SKM-1 treated with dmso at 0.1 percent for 144 hours (cell line): ENCODE measurements around the gene DTNB.
"Not testable (repeated sequence)": the region's sequence is repeated elsewhere in the genome, so short reads cannot be mapped to it uniquely, and the experiment has no call there.

Experiments
- DNase-seq: peaks from one replicate; lab custom pipeline; 2025; ENCODE audit not compliant: unreplicated experiment; lab: John Stamatoyannopoulos, UW

The DTNB gene

DNA sequence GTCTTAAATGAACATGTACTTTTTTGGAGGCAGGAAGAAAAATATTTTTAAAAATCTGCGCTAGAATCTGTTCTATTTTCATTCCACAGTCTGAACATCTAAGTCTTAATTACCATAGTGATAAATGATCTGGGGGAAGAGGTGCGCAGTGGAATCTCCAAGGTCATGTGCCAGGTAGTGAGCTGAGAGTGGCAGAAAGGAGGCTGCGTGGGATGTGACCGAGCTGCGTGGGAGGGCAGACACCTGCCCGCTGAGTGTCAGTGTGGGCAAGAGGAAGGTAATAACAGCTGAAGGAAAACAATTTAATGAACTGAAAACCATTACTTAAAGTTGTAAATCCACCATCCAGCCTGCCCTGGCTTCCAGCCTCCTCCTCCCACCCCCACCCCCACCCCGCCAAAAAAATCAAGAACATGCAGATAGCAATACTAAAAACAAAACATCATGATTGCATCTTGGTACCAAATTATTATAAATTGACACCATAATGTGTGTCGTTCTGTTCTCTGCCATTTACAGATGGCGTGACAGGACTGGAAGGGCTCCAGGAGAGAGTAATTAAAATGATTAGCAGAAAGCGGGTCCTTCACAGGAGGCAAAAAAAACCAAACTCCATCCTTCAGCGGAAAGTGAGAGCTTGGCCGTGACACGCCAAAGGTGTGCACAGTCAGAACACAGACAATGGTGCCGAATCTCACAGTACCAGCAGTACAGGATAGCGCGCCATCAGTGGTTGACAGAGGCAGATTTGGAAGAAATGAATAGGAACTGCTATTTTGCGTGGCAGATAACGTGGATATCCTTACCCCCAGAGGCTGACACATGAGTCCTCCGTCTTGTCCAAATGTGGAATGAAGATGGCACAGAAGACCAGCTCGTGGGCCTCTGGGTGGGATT lies 11.4 kb upstream of the DTNB start:
- no peak for DNase-seq

DNA sequence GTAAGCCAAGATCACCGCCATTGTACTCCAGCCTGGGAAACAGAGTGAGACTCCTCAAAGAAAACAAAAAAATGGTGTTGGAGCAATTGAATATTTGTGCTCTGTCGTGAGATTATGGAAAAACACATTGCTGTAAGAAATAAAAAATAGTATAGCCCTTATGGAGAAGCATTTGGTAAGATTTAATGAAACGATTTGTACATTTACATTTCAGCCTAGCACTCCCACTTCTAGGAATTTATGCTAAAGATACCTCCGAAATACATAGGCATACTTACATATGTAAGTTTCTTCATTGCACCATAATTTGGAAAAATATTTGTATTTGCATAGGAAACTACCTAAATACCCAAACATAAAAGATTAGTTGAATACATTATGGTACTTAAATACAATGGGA lies 8.7 kb upstream of the DTNB start:
- no peak for DNase-seq

DNA sequence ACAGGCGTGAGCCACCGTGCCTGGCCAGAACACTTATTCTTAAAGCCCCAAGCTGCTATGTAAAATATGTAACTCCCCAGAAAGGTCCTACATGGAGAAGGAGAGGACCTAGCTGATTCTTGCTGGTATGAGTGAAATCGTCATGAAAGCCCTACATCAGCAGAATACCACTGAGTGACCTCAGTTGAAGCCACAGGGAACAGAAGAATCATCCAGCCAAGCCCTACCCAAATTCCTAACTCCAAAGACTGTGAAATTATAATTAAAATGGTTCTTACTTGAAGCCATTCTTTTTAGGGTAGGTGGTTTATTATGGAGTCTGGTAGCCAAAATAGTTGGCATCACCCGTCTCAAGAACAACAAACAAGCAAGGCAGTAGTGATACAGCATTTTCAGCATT lies 4.5 kb upstream of the DTNB start:
- DNase-seq, result no peak

DNA sequence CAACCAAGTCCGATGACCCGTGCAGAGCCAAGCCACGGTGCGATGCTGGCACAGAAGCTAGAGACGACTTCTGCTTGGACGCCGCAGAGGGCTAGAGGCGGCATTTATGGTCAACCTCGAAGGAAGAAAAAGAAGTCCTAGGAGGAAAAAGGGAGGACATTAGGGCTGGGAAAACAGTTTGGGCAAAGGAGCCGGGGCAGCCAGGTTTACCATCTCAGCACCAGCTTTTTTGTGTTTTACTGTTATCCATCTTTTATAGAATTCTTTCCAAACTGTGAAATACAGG lies 643 bp upstream of the DTNB start:
- no peak for DNase-seq

DNA sequence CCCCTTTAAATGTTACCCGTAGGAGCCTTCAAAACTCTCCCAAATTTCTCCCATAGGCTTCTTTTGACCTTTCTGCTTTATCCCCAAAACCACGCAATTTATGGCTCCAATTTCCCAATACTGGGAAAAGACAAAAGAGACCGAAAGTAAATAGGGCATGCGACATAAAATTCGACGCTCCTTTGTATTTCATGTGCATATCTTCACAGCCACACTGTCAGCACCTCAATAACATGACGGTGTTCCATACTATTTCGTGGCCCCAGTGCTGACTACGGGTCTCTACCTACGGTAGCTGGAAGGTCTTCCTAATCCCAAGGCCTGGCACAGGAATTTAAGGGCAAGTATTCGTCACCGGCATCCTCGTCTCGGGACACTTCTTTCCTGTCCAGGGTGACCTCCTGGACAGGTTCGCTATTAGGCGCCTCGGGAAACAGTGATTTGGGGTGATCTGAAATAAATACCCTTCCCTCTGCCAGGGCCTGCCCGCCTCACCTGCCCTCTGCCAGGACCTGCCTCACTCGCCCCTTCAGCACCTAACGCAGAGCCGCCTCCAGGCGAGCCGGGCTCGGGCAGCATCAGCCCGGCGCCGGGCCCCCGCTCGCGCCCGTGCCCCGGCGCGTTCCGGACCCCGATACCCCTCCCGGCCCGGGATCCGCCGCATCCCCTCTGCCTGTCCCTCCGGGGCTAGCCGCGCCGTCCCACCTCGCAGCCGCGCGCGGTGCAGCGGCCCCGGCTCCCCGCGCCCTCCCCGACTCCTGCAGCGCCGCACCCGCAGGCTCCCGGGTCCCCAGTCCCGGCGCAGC lies 680 bp downstream of the DTNB start:
- DNase-seq, result peak; percentile 32

DNA sequence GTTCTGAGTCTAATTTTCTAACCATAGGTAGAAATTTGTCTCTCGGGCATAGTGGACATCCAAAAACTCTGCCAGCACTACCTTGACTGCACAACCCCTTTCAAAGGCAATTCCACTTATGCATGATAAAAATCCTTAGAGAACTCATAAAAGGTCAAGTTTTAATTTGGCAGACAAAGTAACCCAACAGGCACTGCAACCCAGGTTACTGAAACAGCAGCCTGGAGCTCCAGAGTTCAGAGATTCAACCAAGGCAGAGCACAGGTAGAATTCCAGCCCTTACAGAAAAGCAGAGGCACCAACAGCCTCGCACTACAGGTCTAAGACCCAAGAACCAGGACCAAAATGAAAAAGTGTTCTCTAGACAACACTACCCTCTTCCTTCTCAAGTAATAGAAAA lies 1.8 kb downstream of the DTNB start:
- DNase-seq, result no peak

DNA sequence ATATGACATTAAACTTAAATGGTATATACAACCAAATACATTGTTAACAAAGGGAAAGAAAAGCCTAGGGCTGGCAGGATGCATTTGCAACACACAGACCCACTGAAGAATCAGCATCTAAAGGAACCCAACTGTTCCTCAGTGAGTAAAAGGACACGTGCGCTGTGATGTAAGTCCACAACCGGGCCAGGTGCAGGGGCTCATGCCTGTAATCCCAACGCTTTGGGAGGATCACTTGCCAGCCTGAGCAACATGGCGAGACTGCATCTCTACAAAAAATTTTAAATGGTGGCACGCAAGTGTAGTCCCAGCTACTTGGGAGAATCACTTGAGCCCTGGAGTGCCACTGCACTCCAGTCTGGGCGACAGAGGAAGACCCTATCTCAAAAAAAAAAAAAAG lies 3.9 kb downstream of the DTNB start:
- no peak for DNase-seq

DNA sequence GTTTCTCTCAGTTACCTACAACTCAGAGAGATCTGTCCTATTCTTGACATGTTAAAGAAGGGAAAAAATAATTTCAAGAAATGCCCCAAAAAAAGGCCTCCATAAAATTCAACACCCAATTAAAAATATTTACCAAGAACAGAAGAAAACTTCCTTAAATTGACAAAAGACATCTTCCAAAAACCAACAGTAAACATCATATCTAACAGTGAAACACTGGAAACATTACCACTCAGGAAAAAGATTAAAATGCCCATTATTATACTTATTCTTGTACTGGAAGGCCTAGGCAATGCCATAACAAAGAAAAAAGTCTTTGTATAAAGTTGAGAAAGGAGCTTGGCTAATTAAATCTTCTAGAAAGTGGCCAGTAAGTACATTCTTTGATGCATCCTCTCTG lies 7.2 kb downstream of the DTNB start:
- no peak for DNase-seq

DNA sequence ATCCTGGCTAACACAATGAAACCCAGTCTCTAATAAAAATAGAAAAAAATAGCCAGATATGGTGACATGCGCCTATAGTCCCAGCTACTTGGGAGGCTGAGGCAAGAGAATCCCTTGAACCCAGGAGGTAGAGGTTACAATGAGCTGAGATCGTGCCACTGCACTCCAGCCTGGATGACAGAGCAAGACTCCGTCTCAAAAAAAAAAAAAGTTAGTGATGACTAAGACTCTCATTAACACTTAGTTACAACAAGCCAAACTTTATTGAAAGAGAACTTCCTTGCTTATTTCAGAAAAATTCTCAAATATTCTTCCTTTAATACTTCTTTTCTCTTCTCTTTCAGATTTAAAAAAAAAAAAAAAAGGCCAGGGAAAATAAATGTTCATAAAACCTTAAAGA lies 7.9 kb downstream of the DTNB start:
- not testable (repeated sequence) for DNase-seq

DNA sequence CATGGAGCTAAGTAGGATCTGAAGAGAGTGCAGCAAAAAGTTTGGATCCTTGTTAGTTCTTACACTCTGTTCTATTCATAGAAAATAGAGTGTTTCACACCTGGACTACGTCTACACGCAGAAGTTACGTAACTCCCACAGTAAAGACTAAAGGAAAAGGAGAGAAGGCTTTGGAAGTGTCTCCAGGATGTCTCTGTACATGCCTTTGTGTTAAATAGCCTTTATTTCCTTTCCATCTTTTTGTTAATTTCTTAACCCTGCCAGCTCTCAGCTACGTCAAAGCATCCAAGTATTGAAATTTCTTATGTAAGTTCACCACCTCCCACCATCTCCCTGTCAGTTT lies 8.4 kb downstream of the DTNB start:
- DNase-seq, result no peak

DNA sequence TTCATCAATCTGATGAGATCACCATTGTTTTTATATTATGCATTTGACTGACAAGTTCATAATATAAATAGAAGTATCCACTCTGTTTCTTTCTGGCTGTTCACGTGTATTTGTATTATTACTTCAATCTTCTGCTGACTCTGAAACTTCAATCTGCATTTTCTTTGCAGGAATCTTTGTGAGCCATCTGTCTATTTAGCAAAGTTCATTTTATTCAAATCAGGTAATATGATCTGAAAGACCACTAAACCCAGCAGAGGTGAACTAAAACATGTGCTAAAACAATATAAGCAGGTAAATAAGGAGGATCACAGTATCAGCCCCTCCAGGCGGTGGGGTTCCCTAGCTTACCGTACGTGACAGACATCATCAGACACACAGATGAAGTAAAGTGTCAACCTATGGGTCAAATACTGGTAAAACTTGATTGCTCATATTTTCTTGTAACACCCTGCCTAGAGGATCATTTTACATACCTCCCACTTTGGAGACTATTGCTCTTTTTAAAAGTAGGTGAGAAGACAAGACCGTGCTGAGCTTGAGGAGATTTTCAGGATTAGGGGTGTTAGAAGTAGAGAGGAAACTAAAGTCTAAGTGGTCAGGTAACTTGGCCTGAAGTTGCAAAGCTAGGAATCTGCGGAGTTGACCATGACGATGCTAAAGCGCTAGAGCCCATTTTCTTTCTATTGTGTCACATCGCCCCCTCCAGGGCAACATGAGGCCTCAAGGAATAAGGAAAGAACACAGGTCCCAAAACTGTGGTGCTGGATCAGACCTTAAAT lies 9.0 kb downstream of the DTNB start:
- no peak for DNase-seq

DNA sequence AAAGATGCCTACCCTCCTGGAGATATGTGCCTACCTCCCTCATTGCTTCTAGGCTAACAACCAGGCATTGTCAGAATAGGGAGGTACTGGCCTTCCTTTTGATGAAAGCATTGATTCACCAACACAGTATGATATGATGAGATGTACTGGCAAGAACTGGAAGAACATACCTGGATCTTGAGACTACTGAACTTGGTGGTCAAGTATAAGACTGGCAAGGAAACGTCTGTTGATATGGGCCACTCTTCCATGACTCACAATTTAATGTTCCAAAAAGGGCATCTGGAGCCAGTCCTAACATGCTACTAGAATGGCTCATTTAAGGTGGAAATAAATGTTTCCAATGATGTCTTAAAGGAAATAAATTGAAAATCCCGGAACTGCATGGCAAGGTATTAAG lies 18.1 kb downstream of the DTNB start:
- no peak for DNase-seq

DNA sequence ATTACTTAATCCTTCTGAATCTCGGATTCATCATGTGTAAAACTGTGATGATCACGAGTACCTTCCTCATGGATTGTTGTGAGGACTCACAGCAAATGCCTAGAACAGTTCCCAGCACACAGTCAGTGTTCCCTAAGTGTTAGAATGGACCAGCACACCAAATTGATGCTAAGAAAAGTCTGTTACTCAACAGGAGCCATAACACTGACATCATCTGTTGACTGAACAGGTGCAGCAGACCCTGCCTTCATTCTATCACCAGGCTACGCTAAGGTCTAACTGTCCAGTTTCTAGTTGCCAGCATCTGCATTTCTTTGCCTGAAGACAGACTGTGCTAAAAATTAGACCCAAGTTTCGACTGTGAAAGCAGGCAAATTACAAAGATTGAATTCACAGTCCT lies 18.6 kb downstream of the DTNB start:
- DNase-seq, result no peak

DNA sequence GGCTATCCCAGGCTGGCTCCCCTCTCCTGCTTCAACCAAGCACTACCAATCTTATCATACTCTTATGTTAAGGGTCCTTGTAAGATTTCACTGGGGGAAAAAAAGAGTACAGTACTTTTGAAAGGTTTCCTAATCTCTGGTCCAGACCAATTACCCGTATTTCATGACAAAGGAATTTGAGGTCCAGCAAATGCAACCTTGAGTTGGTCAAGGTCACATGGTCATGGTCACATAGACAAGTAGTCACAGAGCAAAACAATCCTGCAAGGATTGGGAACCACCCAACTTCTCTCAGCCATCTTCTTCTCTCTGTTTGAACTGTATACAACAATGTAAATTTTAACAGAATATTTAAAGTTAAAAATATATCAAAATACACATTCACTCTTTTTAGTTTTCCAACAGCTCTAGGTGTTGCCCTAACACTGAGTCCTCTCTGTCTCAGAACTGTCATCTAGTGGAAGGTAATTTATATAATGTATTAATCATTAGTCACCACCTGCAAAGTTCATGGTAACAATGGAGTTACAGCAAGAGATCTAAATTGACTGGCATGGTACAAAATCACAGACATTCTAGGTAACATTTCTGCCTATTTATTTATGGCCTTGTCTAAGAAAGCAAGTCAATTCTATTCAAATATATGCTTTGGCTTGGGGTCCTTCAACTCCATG lies 21.5 kb downstream of the DTNB start:
- no peak for DNase-seq

DNA sequence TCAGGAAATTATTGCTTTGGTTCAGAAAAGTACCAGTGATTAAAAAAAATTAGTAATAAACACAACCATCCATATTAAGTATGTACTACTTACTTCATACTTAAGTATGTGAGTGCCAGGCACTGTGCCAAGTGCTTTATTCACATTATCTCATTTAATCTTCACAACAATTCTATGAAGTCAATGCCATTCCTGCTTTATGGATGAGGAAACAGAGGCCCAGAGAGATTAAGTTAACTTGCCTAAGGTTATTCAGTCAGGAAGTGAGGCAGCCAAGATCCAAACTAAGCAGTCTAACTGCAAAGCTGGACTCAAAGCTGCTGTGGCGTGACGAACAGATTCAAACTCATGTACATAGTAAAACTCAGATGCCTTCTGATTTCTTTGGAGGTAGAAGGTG lies 22.3 kb downstream of the DTNB start:
- no peak for DNase-seq

DNA sequence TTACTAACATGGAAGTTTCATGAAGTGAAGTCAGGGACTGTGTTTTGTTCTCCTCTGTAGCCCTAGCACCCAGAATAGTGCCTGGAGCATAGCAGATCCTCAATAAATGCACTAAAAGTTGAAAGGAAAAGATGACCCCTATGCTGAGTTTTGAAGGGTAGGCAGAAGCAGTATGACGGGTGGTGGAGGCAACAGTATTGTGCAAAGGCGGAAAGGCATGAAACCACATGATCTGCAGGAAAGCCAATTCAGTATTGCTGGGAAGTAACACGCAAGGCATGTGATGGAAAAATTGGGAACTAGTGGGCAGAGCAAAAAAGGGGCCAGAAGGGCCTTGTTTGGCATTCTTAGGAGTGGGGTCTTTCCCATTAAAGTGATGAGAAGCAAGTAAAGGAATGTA lies 23.1 kb downstream of the DTNB start:
- DNase-seq, result no peak

DNA sequence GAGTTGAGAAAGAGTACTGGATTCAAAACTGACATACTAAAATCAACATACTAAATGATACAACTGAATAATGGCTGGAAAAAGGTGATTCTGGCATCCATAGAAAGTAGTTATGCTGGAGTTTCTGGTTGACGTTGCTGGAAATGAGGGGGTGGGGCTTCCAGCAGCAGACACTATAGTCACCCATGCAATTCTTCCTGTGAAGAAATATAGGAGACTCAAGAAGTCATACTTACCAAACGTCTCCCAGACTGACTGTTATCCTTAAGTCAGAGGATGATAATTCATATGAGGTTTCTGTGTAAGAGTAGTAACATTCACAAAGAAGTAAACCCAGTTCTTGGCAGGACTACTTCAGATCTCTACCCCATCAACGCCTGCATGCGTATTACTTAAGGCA lies 23.6 kb downstream of the DTNB start:
- DNase-seq, result no peak

DNA sequence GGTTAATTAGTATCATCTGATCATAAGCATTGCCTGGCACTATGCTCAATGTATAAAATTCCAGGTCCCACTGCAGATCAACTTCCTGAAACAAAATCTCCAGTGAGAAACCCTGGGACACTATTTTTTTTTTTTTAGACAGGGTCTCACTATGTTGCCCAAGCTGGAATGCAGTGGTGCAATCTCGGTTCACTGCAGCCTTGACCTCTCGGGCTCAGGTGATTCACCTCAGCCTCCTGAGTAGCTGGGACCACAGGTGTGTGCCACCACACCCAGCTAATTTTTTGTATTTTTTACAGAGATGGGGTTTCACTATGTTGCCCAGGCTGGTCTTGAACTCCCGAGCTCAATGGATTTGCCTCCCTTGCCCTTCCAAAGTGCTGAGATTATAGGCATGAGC lies 31.1 kb downstream of the DTNB start:
- no peak for DNase-seq

DNA sequence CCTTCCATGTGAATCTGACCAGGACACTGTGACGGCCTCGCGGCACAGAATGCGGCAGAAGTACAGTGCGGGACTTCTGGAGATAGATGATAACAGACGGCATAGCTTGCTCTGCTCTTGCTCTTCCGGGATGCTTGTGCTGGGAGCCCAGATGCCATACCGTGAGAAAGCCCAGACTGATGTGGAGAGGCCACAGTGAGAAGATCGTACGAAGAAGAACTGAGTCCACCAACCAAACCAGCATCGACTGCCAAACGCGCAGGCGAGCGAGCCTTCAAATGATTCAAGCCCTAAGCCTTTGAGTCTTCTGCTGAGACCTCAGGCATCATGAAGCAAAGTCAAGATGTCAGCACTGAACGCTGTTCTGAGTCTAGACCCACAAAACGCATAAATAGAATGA lies 33.7 kb downstream of the DTNB start:
- DNase-seq, result no peak

DNA sequence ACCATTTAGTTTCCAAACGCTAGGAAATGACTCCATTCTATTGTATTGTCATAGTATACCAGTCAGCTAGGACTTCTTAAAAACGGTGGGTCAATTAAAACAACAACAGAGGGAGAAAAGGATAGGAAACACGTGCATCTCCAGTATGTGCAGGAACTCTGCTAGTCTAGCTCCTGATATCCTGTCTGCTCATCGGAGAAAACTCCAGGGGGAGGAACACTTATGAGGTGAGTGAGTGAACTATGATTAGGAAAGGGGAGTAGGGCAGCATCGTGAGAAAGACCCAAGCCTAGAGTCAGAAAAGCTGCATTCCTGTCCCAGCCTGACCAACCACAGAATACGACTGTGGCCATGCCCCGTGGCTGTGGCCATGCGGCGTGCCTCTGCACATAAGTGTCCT lies 34.2 kb downstream of the DTNB start:
- DNase-seq, result no peak

DNA sequence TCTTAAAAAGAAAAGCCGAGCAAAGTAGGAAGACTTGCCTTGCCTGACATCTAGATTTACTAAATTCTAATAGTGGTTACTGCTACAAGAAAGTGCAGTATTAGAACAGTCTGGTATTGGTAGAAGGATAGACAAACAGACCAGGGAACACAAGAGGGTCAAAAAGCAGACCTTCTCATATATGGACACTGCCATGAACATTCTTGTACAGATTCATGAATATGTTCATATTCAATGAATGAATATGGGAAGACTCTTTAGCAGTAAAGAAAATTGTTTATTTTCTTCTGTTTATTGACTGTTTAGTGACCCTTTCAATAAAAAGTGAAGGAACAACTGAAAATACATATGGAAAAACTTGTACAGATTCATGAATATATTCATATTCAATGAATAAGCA lies 37.6 kb downstream of the DTNB start:
- DNase-seq, result no peak
